GM12878 (cell line): ENCODE results near the gene PLXND1. TPM values are rescaled to one million over a fixed set of nuclear protein-coding genes. Genes with fewer than 3 reads are reported as not detected.

Source experiments
- ATAC-seq: fragments of 200-7000 bp; cut with Tn5 transposase; 3 replicates; pipeline ENCODE4 v1.9.1; 2020; ENCODE audit warnings: mild to moderate bottlenecking, moderate library complexity
- BruUV-seq: library from RNA; stranded (reverse); fragments of 400-500 nt; replicated peaks from 2 replicates; lab custom pipeline; 2021; lab: Mats Ljungman, UMichigan
- CTCF ChIA-PET: fragments of 300-600 bp; sonication (Branson Sonifier 250); formaldehyde crosslinking; extraction: SDS; loops from one replicate; lab custom pipeline; 2021; ENCODE audit warnings: inconsistent platforms; lab: Yijun Ruan, JAX
- POLR2A ChIA-PET: fragments of 350-600 bp; formaldehyde crosslinking; extraction: SDS; loops from one replicate; lab custom pipeline; 2021; ENCODE audit warnings: inconsistent platforms; lab: Charles Lee
- RAD21 ChIA-PET: fragments of 300-600 bp; sonication (Branson Sonifier 250); formaldehyde crosslinking; loops from one replicate; lab custom pipeline; 2023; ENCODE audit warnings: antibody characterized with exemption; ENCODE audit not compliant: unreplicated experiment; lab: Charles Lee
- SMC1A ChIA-PET: fragments of 300-600 bp; sonication (Branson Sonifier 250); formaldehyde crosslinking; loops from one replicate; lab custom pipeline; 2023; ENCODE audit not compliant: unreplicated experiment, uncharacterized antibody; lab: Charles Lee
- DNase-seq: peaks from one replicate; pipeline ENCODE4 v3.0.0-alpha.2; 2011; ENCODE audit warnings: low read depth, low spot score
- FAIRE-seq: peaks from 3 replicates; lab custom pipeline; 2011; peaks lifted over from hg19 to GRCh38; lab: Jason Lieb, UNC
- H2AFZ ChIP-seq: 2 replicates; pipeline ENCODE4 v1.6.0; 2011; ENCODE audit warnings: low read depth, low read length, control low read depth; ENCODE audit not compliant: control insufficient read depth
- H3K27ac ChIP-seq: 2 replicates; pipeline ENCODE4 v1.5.1; 2011; ENCODE audit warnings: control low read depth; ENCODE audit not compliant: control insufficient read depth, insufficient read depth
- H3K27me3 ChIP-seq, 2 experiments: replicated peaks in 1 of 2; 2 replicates each; pipeline versions ENCODE4 v1.6.0 to v1.6.1; 2011; ENCODE audit warnings: low read length in 1 of 2; ENCODE audit not compliant: control insufficient read depth in 2 of 2, insufficient read depth in 2 of 2
- H3K36me3 ChIP-seq, 2 experiments: 2 replicates each; pipeline ENCODE4 v1.5.1; 2011; ENCODE audit warnings: low read length in 1 of 2; ENCODE audit not compliant: control insufficient read depth in 2 of 2, insufficient read depth in 2 of 2
- H3K4me1 ChIP-seq: 2 replicates; pipeline ENCODE4 v1.6.1; 2011; ENCODE audit warnings: mild to moderate bottlenecking, low read length, moderate library complexity, mixed read lengths; ENCODE audit not compliant: control insufficient read depth, insufficient read depth
- H3K4me2 ChIP-seq: 2 replicates; pipeline ENCODE4 v1.6.0; 2011; ENCODE audit warnings: control low read depth; ENCODE audit not compliant: control insufficient read depth, insufficient read depth
- H3K4me3 ChIP-seq: fragments of 200-600 bp; sonication (generic); 2 replicates; pipeline ENCODE4 v1.5.1; 2016
- H3K79me2 ChIP-seq: 2 replicates; pipeline ENCODE4 v1.6.0; 2011; ENCODE audit warnings: low read length; ENCODE audit not compliant: control insufficient read depth, insufficient read depth
- H3K9ac ChIP-seq: 2 replicates; pipeline ENCODE4 v1.8.0; 2011; ENCODE audit warnings: low read length, control low read depth, mixed read lengths; ENCODE audit not compliant: control insufficient read depth, insufficient read depth
- H3K9me3 ChIP-seq: replicated peaks from 3 replicates; pipeline ENCODE4 v1.5.1; 2011; ENCODE audit warnings: mild to moderate bottlenecking, low read length; ENCODE audit not compliant: control insufficient read depth, insufficient read depth
- H4K20me1 ChIP-seq: 2 replicates; pipeline ENCODE4 v1.6.0; 2011; ENCODE audit not compliant: control insufficient read depth, insufficient read depth
- KDM1A ChIP-seq: fragments of 200-600 bp; sonication (generic); IDR thresholded peaks from 2 replicates; pipeline ENCODE4 v1.6.1; 2016; ENCODE audit warnings: borderline replicate concordance
- SP1 ChIP-seq: IDR thresholded peaks from one replicate; pipeline ENCODE4 v1.6.1; 2011; ENCODE audit warnings: low read depth, low read length
- ZNF274 ChIP-seq: IDR thresholded peaks from one replicate; pipeline ENCODE4 v1.8.0; 2011; ENCODE audit not compliant: insufficient read length, insufficient read depth
- WGBS: methylation state at CpG from one replicate; pipeline ENCODE4 v1.1.6; 2016; ENCODE audit warnings: low lambda C conversion rate; ENCODE audit not compliant: insufficient replicate concordance, insufficient coverage; ENCODE audit errors: missing lambda C conversion rate; 5-methylcytosine and 5-hydroxymethylcytosine counted together
- in situ Hi-C: fragments of 300-500 bp; cut with MboI; formaldehyde crosslinking; loops from 9 replicates; pipeline ENCODE4 v1.14.3; 2018; ENCODE audit warnings: mixed read lengths
- intact Hi-C: fragments of 100-400 bp; cut with micrococcal nuclease; formaldehyde crosslinking; loops from one replicate; pipeline ENCODE4 v1.14.2; 2022; ENCODE audit not compliant: unreplicated experiment
- polyA plus RNA-seq, 11 experiments: library from polyadenylated mRNA; depleted of rRNA in 4 of 11; unstranded in 6 of 11; stranded (reverse) in 5 of 11; fragments of >200 nt; fragmentation: Nextera tagmentation in 4 of 11; fragmentation: Illumina TruSeq in 1 of 11; extraction: Ambion mirVana in 4 of 11; extraction: Trizol in 1 of 11; gene quantifications; 1 replicate in 1 of 11; 2 replicates in 10 of 11; pipeline versions ENCODE4 v1.2.1 to v1.2.3, GENCODE V29; 2011 to 2016; ENCODE audit warnings: inconsistent platforms in 2 of 11, missing spikeins in 2 of 11, low read depth in 1 of 11
- total RNA-seq, 4 experiments: library from RNA; depleted of rRNA in 3 of 4; stranded (reverse); fragments of >200 nt in 3 of 4; fragmentation: Illumina TruSeq in 1 of 4; extraction: Trizol in 1 of 4; gene quantifications; 2 replicates each; pipeline versions ENCODE4 v1.2.1 to v1.2.3, GENCODE V29; 2013 to 2021
- TF ChIP-seq, protein P1 (sequence below): IDR thresholded peaks from 2 replicates; pipeline ENCODE4 v1.6.1; 2012; ENCODE audit warnings: mild to moderate bottlenecking, low read depth, low read length

Gene PLXND1
- total and polyA plus RNA-seq, 10 of the 15 experiments (the other 5 are each of a cell fraction or from before 2014, with no cell fraction given), result 0.01 to 2.3 (median 0.72) TPM; not detected in 7

DNA sequence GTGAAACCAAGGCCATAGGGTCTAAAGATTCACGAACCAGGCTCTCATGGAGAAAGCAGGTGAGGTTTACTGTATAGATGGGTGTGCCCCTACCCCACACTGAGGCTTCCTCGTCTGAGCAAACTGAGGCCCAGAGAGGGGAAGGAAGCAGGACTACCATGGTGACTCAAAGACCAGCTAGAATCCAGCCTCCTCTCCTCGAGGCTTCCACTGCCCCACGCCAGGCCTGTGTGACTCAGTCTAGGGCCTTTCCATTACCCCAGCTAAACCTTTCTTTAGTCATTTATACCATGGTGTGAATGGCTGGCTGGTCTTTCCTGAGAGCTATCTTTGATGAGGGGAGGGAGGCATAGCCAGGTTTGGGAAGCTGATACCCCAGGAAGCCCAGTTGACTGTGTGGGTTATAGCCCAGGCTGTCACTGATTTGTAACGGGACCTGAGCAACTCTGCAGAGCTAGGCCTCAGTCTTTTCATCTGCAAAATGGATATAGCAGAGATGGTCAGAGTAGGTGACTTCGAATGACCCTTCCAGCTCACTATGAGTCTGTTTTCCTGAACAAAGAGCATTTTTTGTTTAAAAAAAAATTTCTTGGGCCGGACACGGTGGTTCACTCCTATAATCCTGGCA lies 81.0 kb downstream of the PLXND1 start:
- DNase-seq, result no peak
- WGBS, result 68% methylated on average over 8 of the region's 8 CpGs
- H3K4me1 ChIP-seq, result peaks cover 12% of the 10 kb centered on the region
- RAD21 ChIA-PET, result interaction anchor here (0.8 to 1.7 kb wide), 4 partner anchors 9 to 102 kb away, joined by 3 to 11 read pairs (median 6); no protein-coding TSS in a partner anchor
- no peaks in the 10 kb centered on the region for H3K79me2 ChIP-seq
- H4K20me1 ChIP-seq, result no peaks in the 10 kb centered on the region
- H3K9me3 ChIP-seq, result no peaks in the 10 kb centered on the region
- no peak for FAIRE-seq
- no TSS peak for BruUV-seq
- POLR2A ChIA-PET, result interaction anchor here (0.6 to 1.0 kb wide), 4 partner anchors 29 to 247 kb away, joined by 3 to 5 read pairs (median 3); partner anchors contain the start of gene HMCES
- TF ChIP-seq ZNF274, result no peak
- TF ChIP-seq, protein P1, sequence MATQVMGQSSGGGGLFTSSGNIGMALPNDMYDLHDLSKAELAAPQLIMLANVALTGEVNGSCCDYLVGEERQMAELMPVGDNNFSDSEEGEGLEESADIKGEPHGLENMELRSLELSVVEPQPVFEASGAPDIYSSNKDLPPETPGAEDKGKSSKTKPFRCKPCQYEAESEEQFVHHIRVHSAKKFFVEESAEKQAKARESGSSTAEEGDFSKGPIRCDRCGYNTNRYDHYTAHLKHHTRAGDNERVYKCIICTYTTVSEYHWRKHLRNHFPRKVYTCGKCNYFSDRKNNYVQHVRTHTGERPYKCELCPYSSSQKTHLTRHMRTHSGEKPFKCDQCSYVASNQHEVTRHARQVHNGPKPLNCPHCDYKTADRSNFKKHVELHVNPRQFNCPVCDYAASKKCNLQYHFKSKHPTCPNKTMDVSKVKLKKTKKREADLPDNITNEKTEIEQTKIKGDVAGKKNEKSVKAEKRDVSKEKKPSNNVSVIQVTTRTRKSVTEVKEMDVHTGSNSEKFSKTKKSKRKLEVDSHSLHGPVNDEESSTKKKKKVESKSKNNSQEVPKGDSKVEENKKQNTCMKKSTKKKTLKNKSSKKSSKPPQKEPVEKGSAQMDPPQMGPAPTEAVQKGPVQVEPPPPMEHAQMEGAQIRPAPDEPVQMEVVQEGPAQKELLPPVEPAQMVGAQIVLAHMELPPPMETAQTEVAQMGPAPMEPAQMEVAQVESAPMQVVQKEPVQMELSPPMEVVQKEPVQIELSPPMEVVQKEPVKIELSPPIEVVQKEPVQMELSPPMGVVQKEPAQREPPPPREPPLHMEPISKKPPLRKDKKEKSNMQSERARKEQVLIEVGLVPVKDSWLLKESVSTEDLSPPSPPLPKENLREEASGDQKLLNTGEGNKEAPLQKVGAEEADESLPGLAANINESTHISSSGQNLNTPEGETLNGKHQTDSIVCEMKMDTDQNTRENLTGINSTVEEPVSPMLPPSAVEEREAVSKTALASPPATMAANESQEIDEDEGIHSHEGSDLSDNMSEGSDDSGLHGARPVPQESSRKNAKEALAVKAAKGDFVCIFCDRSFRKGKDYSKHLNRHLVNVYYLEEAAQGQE, result no peak
- TF ChIP-seq KDM1A, result no peak
- TF ChIP-seq SP1, result no peak
- SMC1A ChIA-PET, result interaction anchor here (1.1 to 3.6 kb wide), 4 partner anchors 10 to 142 kb away, joined by 3 to 11 read pairs (median 4); no protein-coding TSS in a partner anchor
- no peak overlapping the region for H2AFZ ChIP-seq
- H3K27me3 ChIP-seq, result no peaks in the 10 kb centered on the region
- H3K4me2 ChIP-seq, result no peak overlapping the region
- H3K9ac ChIP-seq, result no peak overlapping the region
- CTCF ChIA-PET, result interaction anchor here (0.9 to 1.4 kb wide), 4 partner anchors 9 to 142 kb away, joined by 3 to 13 read pairs (median 4); no protein-coding TSS in a partner anchor
- H3K4me3 ChIP-seq, result no peak overlapping the region
- intact Hi-C loops, result no loop called here
- H3K27ac ChIP-seq, result no peak overlapping the region
- peak; percentile 30 for ATAC-seq
- in situ Hi-C loops, result no loop called here
- H3K36me3 ChIP-seq, result no peaks in the 10 kb centered on the region
